HG03045 (cell line): ENCODE measurements around the gene PYGO2.

Experiments
- ATAC-seq: cut with Tn5 transposase; IDR thresholded peaks from one replicate; pipeline ENCODE4 v1.9.1; 2021; ENCODE audit warnings: mild to moderate bottlenecking, moderate library complexity; ENCODE audit not compliant: unreplicated experiment

The PYGO2 gene

GRCh38 chr1:154961207-154962155 is at the start of gene PYGO2:
Gene PYGO2 (minus strand): TSS chr1:154961782. CDS start chr1:154961576, 206 bp downstream.
- peak; percentile 71 for ATAC-seq

GRCh38 chr1:155011004-155011416 is 49.4 kb upstream of the PYGO2 start:
- ATAC-seq = no peak

GRCh38 chr1:155010211-155010918 is 48.8 kb upstream of the PYGO2 start:
- no peak for ATAC-seq

GRCh38 chr1:155009742-155010141 is 48.2 kb upstream of the PYGO2 start:
- ATAC-seq = no peak

GRCh38 chr1:155009221-155009711 is 47.7 kb upstream of the PYGO2 start:
- no peak for ATAC-seq

- no peak for ATAC-seq
Observed at GRCh38 chr1:155008015-155008941, 46.7 kb upstream of the PYGO2 start.

GRCh38 chr1:155007251-155007828 is 45.8 kb upstream of the PYGO2 start:
- no peak for ATAC-seq

- no peak for ATAC-seq
Observed at GRCh38 chr1:155006601-155007101, 45.1 kb upstream of the PYGO2 start.

GRCh38 chr1:155005076-155006011 is 43.8 kb upstream of the PYGO2 start:
- no peak for ATAC-seq

GRCh38 chr1:155004352-155005075 is 42.9 kb upstream of the PYGO2 start:
- no peak for ATAC-seq

- ATAC-seq = no peak
Observed at GRCh38 chr1:155003766-155004351, 42.3 kb upstream of the PYGO2 start.

GRCh38 chr1:155003227-155003765 is 41.7 kb upstream of the PYGO2 start:
- no peak for ATAC-seq

- no peak for ATAC-seq
Observed at GRCh38 chr1:155002464-155003226, 41.1 kb upstream of the PYGO2 start, which contains the start of gene ZBTB7B. Gene ZBTB7B (plus strand): TSS chr1:155002802. CDS start chr1:155014661, 11,859 bp downstream.

- ATAC-seq = peak; percentile 51
Observed at GRCh38 chr1:155001675-155002463, 40.3 kb upstream of the PYGO2 start.

GRCh38 chr1:155001425-155001674 is 39.8 kb upstream of the PYGO2 start:
- no peak for ATAC-seq

- ATAC-seq = peak; percentile 43
Observed at GRCh38 chr1:155000726-155001424, 39.3 kb upstream of the PYGO2 start.
